ENCODE measurements around the gene CGN.
A peak's percentile ranks its signal among the peaks of the same experiment; 100 is the strongest.

Gene CGN

GRCh38 chr1:151523326-151523725 is 12.1 kb downstream of the CGN start:
- DNase-seq (ENCODE audit: low spot score): no peak

GRCh38 chr1:151524736-151525135 is 13.5 kb downstream of the CGN start:
- DNase-seq (ENCODE audit: low spot score): no peak

- DNase-seq (ENCODE audit: low spot score): no peak
Observed at GRCh38 chr1:151526735-151527525, 15.7 kb downstream of the CGN start.

GRCh38 chr1:151529211-151529702 is 18.1 kb downstream of the CGN start:
- DNase-seq (ENCODE audit: low spot score): no peak

GRCh38 chr1:151529781-151530180 is 18.6 kb downstream of the CGN start:
- DNase-seq (ENCODE audit: low spot score): no peak

GRCh38 chr1:151530461-151530860 is 19.3 kb downstream of the CGN start:
- no peak for DNase-seq (ENCODE audit: low spot score)

- no peak for DNase-seq (ENCODE audit: low spot score)
Observed at GRCh38 chr1:151533870-151534269, 22.7 kb downstream of the CGN start.

- peak; percentile 89 for DNase-seq (ENCODE audit: low spot score)
Observed at GRCh38 chr1:151534662-151535278, 23.6 kb downstream of the CGN start.

GRCh38 chr1:151535326-151536271 is 24.4 kb downstream of the CGN start:
- peak; percentile 4 for DNase-seq (ENCODE audit: low spot score)

- no peak for DNase-seq (ENCODE audit: low spot score)
Observed at GRCh38 chr1:151536499-151536898, 25.3 kb downstream of the CGN start.

GRCh38 chr1:151537112-151537511 is 25.9 kb downstream of the CGN start:
- DNase-seq (ENCODE audit: low spot score): peak; percentile 5

- DNase-seq (ENCODE audit: low spot score): peak; percentile 98
Observed at GRCh38 chr1:151539321-151540020, 28.3 kb downstream of the CGN start.

GRCh38 chr1:151540021-151540981 is 29.1 kb downstream of the CGN start, which contains the start of gene TUFT1:
Gene TUFT1, plus strand, starts transcription at chr1:151540309. Its CDS starts 58 bp downstream, at chr1:151540367.
- DNase-seq (ENCODE audit: low spot score): peak; percentile 99

GRCh38 chr1:151540982-151541377 is 29.8 kb downstream of the CGN start:
- DNase-seq (ENCODE audit: low spot score): peak; percentile 51

GRCh38 chr1:151541752-151542151 is 30.6 kb downstream of the CGN start:
- DNase-seq (ENCODE audit: low spot score): peak; percentile 10

GRCh38 chr1:151542710-151543129 is 31.5 kb downstream of the CGN start:
- peak; percentile 10 for DNase-seq (ENCODE audit: low spot score)

GRCh38 chr1:151545542-151545941 is 34.4 kb downstream of the CGN start:
- DNase-seq (ENCODE audit: low spot score): peak; percentile 7

GRCh38 chr1:151546011-151546925 is 35.1 kb downstream of the CGN start:
- no peak for DNase-seq (ENCODE audit: low spot score)
